HG03571 (cell line): ENCODE measurements around the gene UAP1L1.
"Not testable (repeated sequence)": the region's sequence is repeated elsewhere in the genome, so short reads cannot be mapped to it uniquely, and the experiment has no call there.

Experiments used
- ATAC-seq: cut with Tn5 transposase; IDR thresholded peaks from one replicate; pipeline ENCODE4 v1.9.1; 2021; ENCODE audit not compliant: unreplicated experiment

UAP1L1 gene

DNA sequence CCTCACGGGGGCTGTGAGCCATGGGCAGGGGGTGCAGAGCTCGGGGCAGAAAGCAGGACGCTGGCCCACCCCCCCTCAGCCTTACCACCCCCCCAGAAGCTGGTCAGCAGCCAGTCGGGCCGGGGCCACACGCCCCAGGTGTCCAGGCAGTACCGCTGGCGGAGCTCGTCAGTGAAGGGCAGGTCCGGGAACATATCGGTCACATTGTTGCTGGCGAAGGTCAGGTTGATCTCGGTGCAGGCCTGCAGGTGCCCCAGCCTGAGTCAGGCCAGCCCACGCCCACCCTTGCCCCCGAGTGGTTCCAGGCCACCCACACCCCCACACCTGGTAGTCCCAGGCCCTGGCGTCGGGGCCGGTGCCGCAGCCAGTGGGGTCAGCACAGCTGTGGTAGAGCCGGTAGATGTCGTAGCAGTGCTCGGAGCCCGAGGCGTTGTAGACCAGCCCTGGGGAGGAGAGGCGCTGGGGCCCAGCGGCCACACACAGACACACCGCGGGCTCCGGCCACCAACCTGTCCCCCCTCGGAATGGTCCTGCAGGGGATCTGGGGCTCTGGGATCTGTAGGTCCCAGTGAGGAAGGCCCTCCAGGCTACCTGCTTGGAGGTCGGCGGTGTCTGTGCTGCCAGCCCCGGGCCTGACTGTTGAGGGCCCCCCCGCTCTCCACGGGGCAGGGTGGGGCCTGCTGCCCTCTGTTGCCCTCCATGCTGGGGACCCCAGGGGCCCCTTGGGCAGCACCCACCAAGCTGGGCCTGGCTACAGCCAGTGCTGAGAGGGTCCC, 34.7 kb downstream of the UAP1L1 start:
- ATAC-seq = no peak

GRCh38 chr9:137112564-137113384, 35.5 kb downstream of the UAP1L1 start:
- ATAC-seq = no peak

DNA sequence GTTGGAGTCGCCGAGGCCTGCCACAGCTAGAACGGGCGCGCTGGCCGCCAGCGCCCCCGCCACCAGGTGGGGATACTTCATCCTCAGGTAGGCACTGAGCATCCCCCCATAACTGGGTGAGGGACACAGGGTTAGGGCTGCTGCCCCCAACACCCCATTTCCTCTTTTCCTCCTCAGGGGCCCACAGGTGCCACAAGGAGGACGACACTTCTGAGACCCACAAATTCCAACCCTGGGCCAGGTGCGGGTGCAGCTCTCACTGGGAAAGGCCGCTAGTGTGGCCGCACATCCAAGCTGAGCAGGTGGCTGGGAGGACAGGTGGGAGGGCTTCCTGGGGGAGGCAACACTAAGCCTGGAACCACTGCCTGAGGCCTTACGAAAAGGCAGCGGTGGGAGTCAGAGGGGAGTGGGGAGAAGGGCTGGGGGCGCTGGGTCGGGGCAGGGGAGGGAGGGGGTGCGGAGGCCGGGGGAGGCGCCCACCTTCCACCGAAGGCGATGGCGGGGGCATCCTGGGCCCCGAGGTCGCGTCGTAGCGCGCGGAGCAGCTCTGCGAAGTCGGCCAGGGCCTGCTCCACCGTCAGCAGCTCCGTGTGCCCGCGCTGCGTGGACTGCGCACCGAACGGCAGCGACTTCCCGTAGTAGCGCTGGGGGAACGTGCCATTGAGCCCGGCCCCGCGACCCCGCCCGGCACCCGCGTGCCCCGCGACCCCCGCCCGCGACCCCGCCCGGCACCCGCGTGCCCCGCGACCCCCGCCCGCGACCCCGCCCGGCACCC, 36.3 kb downstream of the UAP1L1 start:
- ATAC-seq = no peak

GRCh38 chr9:137114220-137114612, 36.9 kb downstream of the UAP1L1 start:
- no peak for ATAC-seq

GRCh38 chr9:137114613-137115393, 37.5 kb downstream of the UAP1L1 start, which contains the start of gene DPP7:
TSS of gene DPP7 (minus strand) at chr9:137114733. CDS start at chr9:137114713, 20 bp downstream.
- ATAC-seq = peak; percentile 56

DNA sequence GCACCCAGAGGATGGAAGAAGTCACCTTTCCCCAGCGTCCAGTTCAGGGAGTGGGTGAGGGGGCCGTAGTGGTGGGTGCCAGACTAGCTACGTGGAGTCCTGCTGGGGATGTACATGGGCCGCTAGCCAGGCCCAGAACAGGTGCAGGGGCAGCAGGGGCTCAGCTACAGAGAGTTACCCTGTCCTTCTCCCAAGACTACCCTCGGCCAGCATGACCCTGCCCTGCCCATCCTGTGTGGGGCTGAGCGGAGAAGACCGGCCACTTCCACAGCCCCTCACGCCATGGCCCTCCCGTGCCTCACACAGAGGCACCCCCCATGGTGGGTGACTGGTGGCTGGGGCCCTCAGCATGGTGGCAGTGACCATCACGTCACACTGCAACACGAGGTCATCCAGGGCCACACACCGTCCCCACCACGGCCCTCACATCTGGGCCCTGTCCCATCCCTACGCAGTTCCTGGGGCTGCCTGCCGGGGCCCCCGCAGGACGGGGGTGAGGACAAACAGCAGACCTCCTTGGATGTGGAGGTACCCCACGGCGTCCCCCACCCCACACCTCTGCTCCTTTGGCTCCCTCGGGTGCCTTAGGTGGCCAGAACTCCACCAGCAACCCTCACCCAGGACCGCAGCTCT, 38.2 kb downstream of the UAP1L1 start:
- ATAC-seq = no peak

- ATAC-seq = no peak
These were observed 38.8 kb downstream of the UAP1L1 start for GRCh38 chr9:137116027-137116507.

DNA sequence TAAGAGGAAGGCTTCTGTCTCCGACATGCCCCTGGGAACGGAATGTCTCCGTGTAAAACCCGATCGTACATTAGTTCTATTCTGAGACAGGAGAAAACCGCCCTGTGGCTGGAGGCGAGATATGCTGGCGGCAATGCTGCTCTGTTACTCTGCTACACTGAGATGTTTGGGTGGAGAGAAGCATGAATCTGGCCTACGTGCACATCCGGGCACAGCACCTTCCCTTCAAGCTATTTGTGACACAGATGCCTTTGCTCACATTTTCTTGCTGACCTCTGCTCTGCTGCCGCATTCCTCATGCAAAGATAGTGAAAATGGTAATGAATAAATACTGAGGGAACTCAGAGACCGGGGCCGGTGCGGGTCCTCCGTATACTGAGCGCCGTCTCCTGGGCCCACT, 39.4 kb downstream of the UAP1L1 start:
- ATAC-seq = no peak

GRCh38 chr9:137117269-137117731, 40.0 kb downstream of the UAP1L1 start:
- no peak for ATAC-seq

DNA sequence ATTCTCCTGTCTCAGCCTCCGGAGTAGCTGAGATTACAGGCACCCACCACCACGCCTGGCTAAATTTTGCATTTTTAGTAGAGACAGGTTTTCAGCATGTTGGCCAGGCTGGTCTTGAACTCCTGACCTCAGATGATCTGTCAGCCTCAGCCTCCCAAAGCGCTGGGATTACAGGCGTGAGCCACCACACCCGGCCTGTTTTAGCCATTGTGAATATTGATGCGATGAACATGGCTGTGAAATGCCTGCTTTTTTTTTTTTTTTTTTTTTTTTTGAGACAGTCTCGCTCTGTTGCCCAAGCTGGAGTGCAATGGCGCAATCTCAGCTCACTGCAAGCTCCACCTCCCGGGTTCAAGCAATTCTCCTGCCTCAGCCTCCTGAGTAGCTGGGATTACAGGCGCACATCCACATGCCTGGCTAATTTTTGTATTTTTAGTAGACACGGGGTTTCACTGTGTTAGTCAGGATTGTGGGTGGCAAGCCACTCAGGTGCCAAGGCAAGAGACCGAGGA, 40.8 kb downstream of the UAP1L1 start:
- not testable (repeated sequence) for ATAC-seq

GRCh38 chr9:137121927-137122795, 44.8 kb downstream of the UAP1L1 start:
- ATAC-seq = not testable (repeated sequence)

DNA sequence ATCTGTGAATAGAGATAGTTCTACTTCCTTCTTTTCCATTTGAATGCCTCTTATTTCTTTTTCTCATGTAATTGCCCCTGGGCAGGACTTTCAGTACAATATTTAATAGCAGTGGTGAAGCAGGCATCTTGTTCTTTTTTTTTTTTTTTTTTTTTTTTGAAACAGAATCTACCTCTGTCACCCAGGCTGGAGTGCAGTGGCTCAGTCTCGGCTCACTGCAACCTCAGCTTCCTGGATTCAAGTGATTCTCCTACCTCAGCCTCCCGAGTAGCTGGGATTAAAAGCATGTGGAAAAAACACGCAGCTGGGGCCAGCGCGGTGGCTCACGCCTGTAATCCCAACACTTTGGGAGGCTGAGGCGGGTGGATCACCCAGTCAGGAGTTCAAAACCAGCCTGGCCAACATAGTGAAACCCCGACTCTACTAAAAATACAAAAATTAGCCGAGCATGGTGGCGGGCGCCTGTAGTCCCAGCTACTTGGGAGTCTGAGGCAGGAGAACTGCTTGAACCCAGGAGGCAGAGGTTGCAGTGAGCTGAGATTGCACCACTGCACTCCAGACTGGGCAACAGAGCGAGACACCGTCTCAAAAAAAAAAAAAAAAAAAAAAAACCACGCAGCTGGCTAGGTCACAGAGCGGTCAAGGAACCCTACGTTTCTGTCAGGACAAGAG, 45.6 kb downstream of the UAP1L1 start:
- ATAC-seq = not testable (repeated sequence)

DNA sequence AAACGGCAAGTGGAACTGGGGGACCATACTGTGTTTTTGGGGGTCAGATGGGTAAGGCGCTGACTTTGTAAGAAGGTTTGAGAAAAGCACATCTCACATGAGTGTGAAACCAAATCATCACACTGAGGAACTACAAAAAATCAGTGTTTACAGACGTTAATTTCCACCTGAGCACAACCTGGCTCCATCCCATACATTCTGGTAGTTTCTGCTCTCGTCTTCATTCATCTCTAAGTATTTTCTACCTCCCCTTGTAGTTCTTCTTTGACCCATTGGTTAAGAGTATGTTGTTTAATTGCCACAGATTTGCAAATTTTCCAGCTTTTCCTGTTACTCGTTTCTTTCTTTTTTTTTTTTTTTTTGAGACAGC, 46.1 kb downstream of the UAP1L1 start:
- no peak for ATAC-seq

GRCh38 chr9:137123952-137124462, 46.7 kb downstream of the UAP1L1 start:
- not testable (repeated sequence) for ATAC-seq

DNA sequence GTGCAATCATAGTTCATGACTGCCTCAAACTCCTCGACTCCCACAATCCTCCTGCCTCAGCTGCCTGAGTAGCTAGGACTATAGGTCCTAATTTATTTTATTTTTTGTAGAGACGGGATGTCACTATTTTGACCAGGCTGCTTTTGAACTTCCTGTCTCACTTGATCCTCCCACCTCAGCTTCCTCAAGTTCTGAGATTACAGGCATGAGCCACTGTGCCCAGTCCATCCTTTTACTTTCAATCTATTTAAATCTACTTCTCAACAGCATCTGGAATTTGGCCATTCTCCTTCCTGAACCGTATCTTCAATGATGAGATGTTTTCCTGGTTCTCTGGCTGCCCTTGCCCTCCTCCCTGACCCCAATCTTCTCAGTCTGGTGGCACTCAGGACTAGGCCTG, 49.5 kb downstream of the UAP1L1 start:
- no peak for ATAC-seq

DNA sequence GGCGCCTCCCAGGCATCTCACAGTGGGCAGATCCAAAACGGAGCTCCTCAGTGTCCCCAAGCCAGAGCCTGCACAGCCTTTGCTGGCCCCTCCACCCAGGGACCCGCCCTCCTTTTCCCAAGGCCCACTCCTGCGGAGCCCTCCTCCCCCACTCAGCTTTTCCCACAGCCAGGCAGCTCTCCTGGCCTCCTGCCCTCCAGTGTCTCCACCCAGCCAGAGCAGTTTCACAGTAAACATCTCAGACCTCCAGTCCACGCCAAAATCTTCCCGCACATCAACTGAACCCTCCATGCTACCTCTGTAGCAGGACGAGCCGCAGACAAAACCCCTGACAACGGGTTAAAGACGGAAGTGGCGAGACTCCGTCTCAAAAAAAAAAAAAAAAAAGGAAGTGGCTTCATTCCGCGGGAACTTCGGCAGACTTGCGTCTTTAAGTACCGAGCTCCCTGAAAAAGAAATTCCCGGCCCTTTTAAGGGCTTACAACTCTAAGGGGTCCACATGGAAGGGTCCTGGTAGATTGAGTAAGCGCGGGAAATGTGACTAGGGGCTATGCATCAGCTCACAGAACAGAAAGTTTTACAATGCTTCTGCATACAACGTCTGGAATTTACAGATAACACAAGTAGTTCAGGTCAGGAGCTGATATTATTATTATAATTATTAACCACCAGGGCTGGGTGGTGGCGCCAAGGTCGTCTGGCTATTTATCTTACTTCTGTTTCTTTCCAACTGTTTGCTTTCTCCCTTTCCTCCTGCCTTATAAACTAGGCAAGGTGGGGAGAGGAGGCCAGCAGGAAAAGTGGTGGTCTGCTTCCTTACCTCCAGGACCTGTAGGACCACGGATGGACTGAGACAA, 50.2 kb downstream of the UAP1L1 start:
- no peak for ATAC-seq
